ENCODE measurements around the gene USP15.
"Not testable (repeated sequence)": the region's sequence is repeated elsewhere in the genome, so short reads cannot be mapped to it uniquely, and the experiment has no call there.

Gene USP15

GRCh38 chr12:62463252-62463651 lies 203.0 kb downstream of the USP15 start:
- DNase-seq, result not testable (repeated sequence)

Data from DMS79 (cell line).